GM18858 (cell line): Measurements from ENCODE around the gene CUL9.

Source experiments
- ATAC-seq: cut with Tn5 transposase; IDR thresholded peaks from one replicate; pipeline ENCODE4 v1.9.1; 2021; ENCODE audit not compliant: unreplicated experiment

CUL9 gene

GRCh38 chr6:43269273-43270007 is 87.4 kb downstream of the CUL9 start:
- ATAC-seq, result no peak

- ATAC-seq, result no peak
Observed at GRCh38 chr6:43271103-43271815, 89.3 kb downstream of the CUL9 start.

GRCh38 chr6:43271944-43272343 is 89.9 kb downstream of the CUL9 start:
- no peak for ATAC-seq

GRCh38 chr6:43273707-43274106 is 91.7 kb downstream of the CUL9 start:
- no peak for ATAC-seq
